ENCODE measurements around the gene NEURL4.

Gene NEURL4

GRCh38 chr17:7295230-7296180, 33.6 kb downstream of the NEURL4 start:
- DNase-seq, result no peak

GRCh38 chr17:7294614-7295153, 34.5 kb downstream of the NEURL4 start, which contains the start of gene YBX2:
Gene YBX2 (minus strand): TSS chr17:7294639. CDS start chr17:7294500, 139 bp downstream.
- DNase-seq, result no peak

GRCh38 chr17:7293816-7294613, 35.1 kb downstream of the NEURL4 start:
- DNase-seq, result peak; percentile 34

- peak; percentile 91 for DNase-seq
Measured at GRCh38 chr17:7293159-7293558, 36.0 kb downstream of the NEURL4 start.

GRCh38 chr17:7292729-7293128, 36.4 kb downstream of the NEURL4 start:
- no peak for DNase-seq

GRCh38 chr17:7292194-7292593, 36.9 kb downstream of the NEURL4 start:
- no peak for DNase-seq

GRCh38 chr17:7290685-7291084, 38.5 kb downstream of the NEURL4 start:
- no peak for DNase-seq

- no peak for DNase-seq
Measured at GRCh38 chr17:7290166-7290565, 39.0 kb downstream of the NEURL4 start.

GRCh38 chr17:7289256-7290032, 39.7 kb downstream of the NEURL4 start:
- DNase-seq, result no peak

GRCh38 chr17:7285679-7286078, 43.5 kb downstream of the NEURL4 start:
- DNase-seq, result no peak

GRCh38 chr17:7284911-7285310, 44.2 kb downstream of the NEURL4 start:
- DNase-seq, result no peak

GRCh38 chr17:7283471-7284216, 45.5 kb downstream of the NEURL4 start:
- DNase-seq, result no peak

GRCh38 chr17:7282752-7283321, 46.3 kb downstream of the NEURL4 start:
- peak; percentile 78 for DNase-seq

- no peak for DNase-seq
Measured at GRCh38 chr17:7281953-7282751, 47.0 kb downstream of the NEURL4 start.

GRCh38 chr17:7281074-7281952, 47.8 kb downstream of the NEURL4 start, which contains the start of gene SLC2A4:
Gene SLC2A4 (plus strand): TSS chr17:7281718. CDS start chr17:7281935, 217 bp downstream.
- peak; percentile 99 for DNase-seq

- DNase-seq, result peak; percentile 96
Measured at GRCh38 chr17:7280519-7281073, 48.5 kb downstream of the NEURL4 start.

- no peak for DNase-seq
Measured at GRCh38 chr17:7279448-7279847, 49.7 kb downstream of the NEURL4 start.

GRCh38 chr17:7266784-7267183, 62.4 kb downstream of the NEURL4 start:
- peak; percentile 18 for DNase-seq
